IMR-90 (cell line): ENCODE data around the gene AJUBA. TPM values are rescaled to one million over a fixed set of nuclear protein-coding genes. Genes with fewer than 3 reads are reported as not detected.

Source experiments
- ATAC-seq: fragments of 200-7000 bp; cut with Tn5 transposase; 2 replicates; pipeline ENCODE4 v1.9.1; 2020; ENCODE audit warnings: low read depth, mild to moderate bottlenecking, moderate library complexity
- BruUV-seq: library from RNA; stranded (reverse); fragments of 400-500 nt; replicated peaks from 2 replicates; lab custom pipeline; 2021; lab: Mats Ljungman, UMichigan
- CTCF ChIA-PET: fragments of 300-600 bp; formaldehyde crosslinking; extraction: SDS; loops from one replicate; lab custom pipeline; 2021; ENCODE audit warnings: antibody characterized with exemption; lab: Yijun Ruan, JAX
- POLR2A ChIA-PET: fragments of 300-600 bp; sonication (Branson Sonifier 250); formaldehyde crosslinking; loops from one replicate; lab custom pipeline; 2022; ENCODE audit warnings: antibody characterized with exemption; ENCODE audit not compliant: unreplicated experiment; lab: Charles Lee
- DNase-seq: peaks from one replicate; pipeline ENCODE4 v3.0.0; 2013
- H2AFZ ChIP-seq: replicated peaks from 2 replicates; pipeline ENCODE3; 2013; ENCODE audit warnings: low read length, mild to moderate bottlenecking; ENCODE audit not compliant: poor library complexity
- H2AK5ac ChIP-seq: 2 replicates; pipeline ENCODE4 v1.6.1; 2013; ENCODE audit warnings: low read depth, low read length, inconsistent platforms
- H2AK9ac ChIP-seq: replicated peaks from 2 replicates; pipeline ENCODE3; 2013; ENCODE audit warnings: mild to moderate bottlenecking, low read depth, low read length, moderate library complexity; ENCODE audit not compliant: poor library complexity
- H2BK120ac ChIP-seq: 2 replicates; pipeline ENCODE4 v1.6.1; 2013; ENCODE audit warnings: low read depth, low read length, inconsistent platforms
- H2BK15ac ChIP-seq: 3 replicates; pipeline ENCODE4 v1.6.1; 2013; ENCODE audit warnings: low read depth, low read length, inconsistent platforms
- H2BK20ac ChIP-seq: 2 replicates; pipeline ENCODE4 v1.6.1; 2013; ENCODE audit warnings: low read depth, mild to moderate bottlenecking, inconsistent platforms, low read length, moderate library complexity
- H2BK5ac ChIP-seq: 2 replicates; pipeline ENCODE4 v1.6.1; 2013; ENCODE audit warnings: mild to moderate bottlenecking, low read depth, low read length, inconsistent platforms; ENCODE audit not compliant: poor library complexity, severe bottlenecking
- H3K14ac ChIP-seq: replicated peaks from 2 replicates; pipeline ENCODE4 v1.6.1; 2013; ENCODE audit warnings: low read depth, low read length, inconsistent platforms
- H3K18ac ChIP-seq: 2 replicates; pipeline ENCODE4 v1.6.1; 2013; ENCODE audit warnings: low read depth, low read length, control low read depth
- H3K23ac ChIP-seq: 2 replicates; pipeline ENCODE4 v1.6.1; 2013; ENCODE audit warnings: low read depth, low read length, inconsistent platforms
- H3K27ac ChIP-seq: 2 replicates; pipeline ENCODE4 v1.5.1; 2013; ENCODE audit warnings: mild to moderate bottlenecking, control low read depth, low read length; ENCODE audit not compliant: insufficient read depth
- H3K27me3 ChIP-seq: 2 replicates; pipeline ENCODE4 v1.6.1; 2013; ENCODE audit warnings: low read length; ENCODE audit not compliant: control insufficient read depth, insufficient read depth
- H3K36me3 ChIP-seq: 2 replicates; pipeline ENCODE4 v1.6.1; 2013; ENCODE audit warnings: low read length, mixed read lengths; ENCODE audit not compliant: control insufficient read depth, insufficient read depth
- H3K4ac ChIP-seq: 2 replicates; pipeline ENCODE4 v1.6.1; 2013; ENCODE audit warnings: low read depth, low read length, inconsistent platforms
- H3K4me1 ChIP-seq: 2 replicates; pipeline ENCODE4 v1.6.1; 2013; ENCODE audit warnings: low read length, mixed read lengths; ENCODE audit not compliant: control insufficient read depth, insufficient read depth
- H3K4me2 ChIP-seq: 2 replicates; pipeline ENCODE4 v1.6.1; 2013; ENCODE audit warnings: low read depth, mild to moderate bottlenecking, control low read depth, low read length, moderate library complexity
- H3K4me3 ChIP-seq: 2 replicates; pipeline ENCODE4 v1.5.1; 2013; ENCODE audit warnings: low read depth, mild to moderate bottlenecking, control low read depth, low read length, moderate library complexity; ENCODE audit not compliant: insufficient read depth
- H3K56ac ChIP-seq: 2 replicates; pipeline ENCODE4 v1.6.1; 2013; ENCODE audit warnings: low read length, inconsistent platforms; ENCODE audit not compliant: insufficient read depth; ENCODE audit errors: extremely low read depth
- H3K79me1 ChIP-seq, 2 experiments: 2 replicates each; pipeline ENCODE4 v1.6.1; 2013; ENCODE audit warnings: low read length in 2 of 2, inconsistent platforms in 1 of 2, low read depth in 1 of 2
- H3K9ac ChIP-seq: 2 replicates; pipeline ENCODE4 v1.6.1; 2013; ENCODE audit warnings: low read depth, low read length, control low read depth
- H3K9me1 ChIP-seq: 2 replicates; pipeline ENCODE4 v1.6.1; 2013; ENCODE audit warnings: low read length, inconsistent platforms; ENCODE audit not compliant: insufficient read depth
- H3K9me3 ChIP-seq: 2 replicates; pipeline ENCODE4 v1.6.1; 2013; ENCODE audit warnings: low read length; ENCODE audit not compliant: control insufficient read depth, insufficient read depth
- H4K20me1 ChIP-seq: 2 replicates; pipeline ENCODE4 v1.6.1; 2013; ENCODE audit warnings: low read length, inconsistent platforms; ENCODE audit not compliant: insufficient read depth
- H4K5ac ChIP-seq: 2 replicates; pipeline ENCODE4 v1.6.1; 2013; ENCODE audit warnings: mild to moderate bottlenecking, low read depth, low read length, control low read depth
- H4K8ac ChIP-seq, 2 experiments: 2 replicates each; pipeline ENCODE4 v1.6.1; 2013; ENCODE audit warnings: low read depth in 2 of 2, low read length in 2 of 2, control low read depth in 1 of 2, inconsistent platforms in 1 of 2
- H4K91ac ChIP-seq: 2 replicates; pipeline ENCODE4 v1.6.1; 2013; ENCODE audit warnings: low read depth, low read length, inconsistent platforms; ENCODE audit not compliant: insufficient read depth
- BHLHE40 ChIP-seq: fragments of 150-350 bp; IDR thresholded peaks from 2 replicates; pipeline ENCODE4 v1.6.1; 2016; ENCODE audit warnings: mild to moderate bottlenecking, low read depth, low read length
- CEBPB ChIP-seq: IDR thresholded peaks from 2 replicates; pipeline ENCODE4 v1.6.1; 2012; ENCODE audit warnings: low read depth, low read length, improper control_type of control experiment
- CHD1 ChIP-seq: IDR thresholded peaks from 2 replicates; pipeline ENCODE4 v1.6.1; 2012; ENCODE audit warnings: low read depth, low read length, improper control_type of control experiment
- FOS ChIP-seq: fragments of 150-350 bp; IDR thresholded peaks from 2 replicates; pipeline ENCODE4 v1.6.1; 2016; ENCODE audit warnings: low read depth, low read length
- MAFK ChIP-seq: IDR thresholded peaks from 2 replicates; pipeline ENCODE4 v1.6.1; 2012; ENCODE audit warnings: low read depth, low read length, improper control_type of control experiment
- MAZ ChIP-seq: IDR thresholded peaks from 2 replicates; pipeline ENCODE4 v1.6.1; 2012; ENCODE audit warnings: low read depth, mild to moderate bottlenecking, low read length, improper control_type of control experiment, moderate library complexity, borderline replicate concordance
- MXI1 ChIP-seq: IDR thresholded peaks from 2 replicates; pipeline ENCODE4 v1.6.1; 2012; ENCODE audit warnings: low read depth, mild to moderate bottlenecking, low read length, moderate library complexity, borderline replicate concordance
- NFE2L2 ChIP-seq: fragments of 150-350 bp; IDR thresholded peaks from 2 replicates; pipeline ENCODE4 v1.6.1; 2016; ENCODE audit warnings: low read depth, mild to moderate bottlenecking, low read length
- POLR2A ChIP-seq: IDR thresholded peaks from 2 replicates; pipeline ENCODE4 v1.6.1; 2012; ENCODE audit warnings: mild to moderate bottlenecking, low read depth, low read length
- RCOR1 ChIP-seq: IDR thresholded peaks from 2 replicates; pipeline ENCODE4 v1.6.1; 2012; ENCODE audit warnings: mild to moderate bottlenecking, low read length, improper control_type of control experiment; ENCODE audit not compliant: insufficient replicate concordance
- RFX5 ChIP-seq: IDR thresholded peaks from 2 replicates; pipeline ENCODE4 v1.8.0; 2012; ENCODE audit warnings: low read depth, mild to moderate bottlenecking, low read length, moderate library complexity
- SMC3 ChIP-seq: fragments of 150-350 bp; IDR thresholded peaks from 2 replicates; pipeline ENCODE4 v1.6.1; 2016; ENCODE audit warnings: low read depth, mild to moderate bottlenecking, antibody characterized with exemption, low read length, moderate library complexity
- USF2 ChIP-seq: fragments of 150-350 bp; IDR thresholded peaks from 2 replicates; pipeline ENCODE4 v1.6.1; 2017; ENCODE audit warnings: mild to moderate bottlenecking, antibody characterized with exemption, low read length, low read depth
- WGBS, 2 experiments: methylation state at CpG; one replicate each; pipeline versions ENCODE4 v1.1.5 to v1.1.7; 2013; ENCODE audit warnings: missing lambda C conversion rate in 2 of 2; ENCODE audit not compliant: insufficient read length in 1 of 2; ENCODE audit errors: extremely low coverage in 2 of 2; 5-methylcytosine and 5-hydroxymethylcytosine counted together
- dilution Hi-C: fragments of 300-500 bp; cut with HindIII; formaldehyde crosslinking; loops from one replicate; pipeline ENCODE4 v1.14.3; 2018; ENCODE audit warnings: low sequenced_read_pairs; ENCODE audit not compliant: unreplicated experiment
- in situ Hi-C: fragments of 300-500 bp; cut with MboI; formaldehyde crosslinking; loops from 3 replicates; pipeline ENCODE4 v1.14.3; 2019; ENCODE audit warnings: low sequenced_read_pairs, inconsistent platforms, mixed read lengths
- intact Hi-C: fragments of 100-400 bp; cut with micrococcal nuclease; formaldehyde crosslinking; loops from 2 replicates; pipeline ENCODE4 v1.10.0; 2022
- polyA plus RNA-seq, 3 experiments: library from polyadenylated mRNA; depleted of rRNA; stranded (reverse); fragments of >200 nt; gene quantifications; 2 replicates each; pipeline ENCODE4 v1.2.3, GENCODE V29; 2012; ENCODE audit warnings: low replicate concordance in 1 of 3
- total RNA-seq: library from RNA; depleted of rRNA; stranded (reverse); fragments of >200 nt; gene quantifications from 2 replicates; pipeline ENCODE4 v1.2.3, GENCODE V29; 2012
- TF ChIP-seq, protein P1 (sequence below): conservative IDR thresholded peaks from 2 replicates; pipeline ENCODE4 v1.5.1; 2012; ENCODE audit warnings: mild to moderate bottlenecking, low read depth, low read length, improper control_type of control experiment
- TF ChIP-seq, protein P2 (sequence below): fragments of 150-350 bp; IDR thresholded peaks from 2 replicates; pipeline ENCODE4 v1.6.1; 2016; ENCODE audit warnings: low read depth, mild to moderate bottlenecking, low read length, moderate library complexity, borderline replicate concordance

AJUBA gene
- total and polyA plus RNA-seq, 2 of the 4 experiments (the other 2 are of a cell fraction) = 46.4 to 67.6 TPM

DNA sequence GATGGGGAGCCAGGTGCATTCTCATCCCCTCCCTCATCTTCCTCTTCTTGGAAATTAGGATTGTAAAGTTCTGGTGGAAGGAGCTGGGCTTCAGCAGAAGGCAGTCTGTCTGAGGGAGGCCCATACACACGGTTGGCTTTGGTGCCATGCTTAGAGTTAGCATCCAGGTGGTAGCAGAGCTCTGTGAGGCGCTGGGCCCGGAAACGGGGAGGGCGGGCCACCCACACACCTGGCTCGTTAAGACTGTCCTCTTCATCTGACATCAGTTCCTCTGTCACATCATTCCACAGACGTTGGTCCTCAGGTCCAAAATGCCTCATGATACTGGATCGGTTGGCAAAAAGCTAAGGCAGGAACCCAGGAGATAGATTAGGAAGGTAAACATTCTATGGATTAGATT, 4.9 kb upstream of the AJUBA start:
- H3K9me3 ChIP-seq = no peaks in the 10 kb centered on the region
- intact Hi-C loops = loop anchor here (10.0 kb wide), 1 partner anchor 198 kb away; the partner anchor contains the start of gene SLC7A8
- no TSS peak for BruUV-seq
- peaks cover 0 to 18% of the 10 kb centered on the region in 2 experiments; a peak in 2 of 4 replicates for H3K79me1 ChIP-seq
- ATAC-seq (no peak), DNase-seq (no peak)
- in situ Hi-C loops = no loop called here
- no peak overlapping the region for H3K27ac ChIP-seq
- no peak overlapping the region for H3K23ac ChIP-seq
- no peak overlapping the region for H4K5ac ChIP-seq
- WGBS, 2 experiments = no CpG with 5 or more reads among the region's 8 CpGs
- no peak overlapping the region for H3K14ac ChIP-seq
- TF ChIP-seq RCOR1 (no peak), CEBPB (no peak), POLR2A (no peak), USF2 (no peak), SMC3 (no peak), BHLHE40 (no peak), NFE2L2 (no peak), RFX5 (no peak), MXI1 (no peak), MAZ (no peak), FOS (no peak), CHD1 (no peak), MAFK (no peak)
- TF ChIP-seq, protein P1, sequence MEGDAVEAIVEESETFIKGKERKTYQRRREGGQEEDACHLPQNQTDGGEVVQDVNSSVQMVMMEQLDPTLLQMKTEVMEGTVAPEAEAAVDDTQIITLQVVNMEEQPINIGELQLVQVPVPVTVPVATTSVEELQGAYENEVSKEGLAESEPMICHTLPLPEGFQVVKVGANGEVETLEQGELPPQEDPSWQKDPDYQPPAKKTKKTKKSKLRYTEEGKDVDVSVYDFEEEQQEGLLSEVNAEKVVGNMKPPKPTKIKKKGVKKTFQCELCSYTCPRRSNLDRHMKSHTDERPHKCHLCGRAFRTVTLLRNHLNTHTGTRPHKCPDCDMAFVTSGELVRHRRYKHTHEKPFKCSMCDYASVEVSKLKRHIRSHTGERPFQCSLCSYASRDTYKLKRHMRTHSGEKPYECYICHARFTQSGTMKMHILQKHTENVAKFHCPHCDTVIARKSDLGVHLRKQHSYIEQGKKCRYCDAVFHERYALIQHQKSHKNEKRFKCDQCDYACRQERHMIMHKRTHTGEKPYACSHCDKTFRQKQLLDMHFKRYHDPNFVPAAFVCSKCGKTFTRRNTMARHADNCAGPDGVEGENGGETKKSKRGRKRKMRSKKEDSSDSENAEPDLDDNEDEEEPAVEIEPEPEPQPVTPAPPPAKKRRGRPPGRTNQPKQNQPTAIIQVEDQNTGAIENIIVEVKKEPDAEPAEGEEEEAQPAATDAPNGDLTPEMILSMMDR = no peak
- TF ChIP-seq, protein P2, sequence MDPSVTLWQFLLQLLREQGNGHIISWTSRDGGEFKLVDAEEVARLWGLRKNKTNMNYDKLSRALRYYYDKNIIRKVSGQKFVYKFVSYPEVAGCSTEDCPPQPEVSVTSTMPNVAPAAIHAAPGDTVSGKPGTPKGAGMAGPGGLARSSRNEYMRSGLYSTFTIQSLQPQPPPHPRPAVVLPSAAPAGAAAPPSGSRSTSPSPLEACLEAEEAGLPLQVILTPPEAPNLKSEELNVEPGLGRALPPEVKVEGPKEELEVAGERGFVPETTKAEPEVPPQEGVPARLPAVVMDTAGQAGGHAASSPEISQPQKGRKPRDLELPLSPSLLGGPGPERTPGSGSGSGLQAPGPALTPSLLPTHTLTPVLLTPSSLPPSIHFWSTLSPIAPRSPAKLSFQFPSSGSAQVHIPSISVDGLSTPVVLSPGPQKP = no peak
- H3K18ac ChIP-seq = no peak overlapping the region
- ChIA-PET CTCF (interaction anchor here (0.6 to 2.8 kb wide), 14 partner anchors 8 to 121 kb away, joined by 3 to 14 read pairs (median 4); partner anchors contain the start of genes CDH24 and PRMT5), POLR2A (interaction anchor here (1.4 kb wide), 1 partner anchor 20 kb away, joined by 5 read pairs; no protein-coding TSS in a partner anchor)
- H3K9ac ChIP-seq = no peak overlapping the region
- H4K91ac ChIP-seq = no peak overlapping the region
- dilution Hi-C loops = no loop called here
- no peak overlapping the region for H2BK20ac ChIP-seq
- H3K56ac ChIP-seq = no peak overlapping the region
- no peak overlapping the region for H2AK5ac ChIP-seq
- H2AFZ ChIP-seq = no peak overlapping the region
- H3K9me1 ChIP-seq = no peaks in the 10 kb centered on the region
- H3K4me3 ChIP-seq = no peak overlapping the region
- no peaks in the 10 kb centered on the region for H3K4me1 ChIP-seq
- no peaks in the 10 kb centered on the region for H3K36me3 ChIP-seq
- H2BK5ac ChIP-seq = no peak overlapping the region
- H2BK15ac ChIP-seq = no peak overlapping the region
- no peaks in the 10 kb centered on the region for H4K20me1 ChIP-seq
- H3K4me2 ChIP-seq = no peak overlapping the region
- H3K4ac ChIP-seq = no peak overlapping the region
- H2AK9ac ChIP-seq = no peak overlapping the region
- H4K8ac ChIP-seq = no peak overlapping the region
- no peak overlapping the region for H2BK120ac ChIP-seq
- H3K27me3 ChIP-seq = no peaks in the 10 kb centered on the region
